Peyer's patch (tissue), 4 donors: ENCODE data around the gene UGT1A10.

ENCODE experiments used
- CTCF ChIP-seq, 6 experiments: fragments of 450-650 bp in 4 of 6; fragments of 200-600 bp in 2 of 6; sonication (generic) in 1 of 6; IDR thresholded peaks; one replicate each; pipeline ENCODE4 v1.5.1; 2017 to 2019; ENCODE audit warnings: antibody characterized with exemption in 6 of 6, mild to moderate bottlenecking in 3 of 6, moderate library complexity in 1 of 6
- POLR2A ChIP-seq, 2 donors: fragments of 450-650 bp; IDR thresholded peaks; one replicate each; pipeline ENCODE4 v1.5.1; 2017; ENCODE audit warnings: antibody characterized with exemption in 2 of 2, mild to moderate bottlenecking in 2 of 2, moderate library complexity in 2 of 2

GRCh38 chr2:233807215-233807865 is 171.1 kb downstream of the UGT1A10 start:
- TF ChIP-seq CTCF (IDR thresholded peaks at IDR 0.05): peak in 2 of 6 experiments; percentile 6 to 14
- TF ChIP-seq POLR2A (IDR thresholded peaks at IDR 0.05): no peak
